T-helper 17 cell (primary cell): ENCODE measurements around the gene MORC4. TPM values are rescaled to one million over a fixed set of nuclear protein-coding genes. Genes with fewer than 3 reads are reported as not detected.

Experiments
- ATAC-seq: fragments of 150-1000 bp; cut with Tn5 transposase; 2 replicates; pipeline ENCODE4 v1.10.0; 2021; ENCODE audit warnings: mild to moderate bottlenecking, moderate library complexity
- DNase-seq, 3 donors: peaks; one replicate each; pipeline versions ENCODE4 v3.0.0 to v3.0.0-alpha.2; 2020 to 2021
- H3K9me3 ChIP-seq: one replicate; pipeline ENCODE4 v1.7.0; 2013; ENCODE audit warnings: low read length, mild to moderate bottlenecking; ENCODE audit not compliant: control insufficient read depth, poor library complexity, severe bottlenecking
- H3K27ac Mint-ChIP-seq: one replicate; pipeline ENCODE4 v1.8.0; 2022; ENCODE audit warnings: mild to moderate bottlenecking, moderate library complexity, mixed read lengths
- H3K27me3 Mint-ChIP-seq: one replicate; pipeline ENCODE4 v1.8.0; 2022; ENCODE audit warnings: mixed read lengths
- H3K36me3 Mint-ChIP-seq: one replicate; pipeline ENCODE4 v1.8.0; 2022; ENCODE audit warnings: low read depth, mixed read lengths
- H3K4me1 Mint-ChIP-seq: one replicate; pipeline ENCODE4 v1.8.0; 2022; ENCODE audit warnings: mild to moderate bottlenecking, mixed read lengths
- H3K4me3 Mint-ChIP-seq: one replicate; pipeline ENCODE4 v1.8.0; 2022; ENCODE audit warnings: mild to moderate bottlenecking, moderate library complexity, mixed read lengths
- total RNA-seq, 4 donors: library from RNA in 2 of 4; stranded (reverse) in 2 of 4; gene quantifications; one replicate each; pipeline ENCODE4 v1.2.3 and lab custom pipeline; 2022 to 2026

Gene MORC4
- total RNA-seq, 2 donors from 2014 or later, result 7.6 to 8.2 TPM

DNA sequence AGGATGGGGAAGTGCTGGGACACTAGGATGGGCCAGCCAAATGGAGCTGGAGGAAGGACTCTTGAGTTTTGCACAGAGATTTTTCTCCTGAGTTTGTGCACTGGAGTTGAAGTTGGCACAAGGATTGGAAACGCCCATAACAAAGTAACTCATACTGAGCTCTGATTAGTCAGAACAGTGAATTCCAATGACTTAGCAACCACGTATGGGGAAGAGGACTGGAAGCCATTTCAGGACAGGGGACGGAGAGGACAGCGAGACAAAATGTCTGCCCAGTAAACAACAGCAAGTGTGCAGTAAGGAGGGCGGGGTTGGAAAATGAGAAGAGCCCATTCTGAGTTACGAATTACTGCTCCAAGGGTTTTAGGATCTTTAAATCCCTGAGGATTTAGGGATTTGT lies 102.8 kb downstream of the MORC4 start:
- Mint-ChIP-seq H3K36me3 (no peaks in the 10 kb centered on the region), H3K27me3 (peaks cover 8% of the 10 kb centered on the region), H3K4me3 (no peak overlapping the region), H3K27ac (no peak overlapping the region), H3K4me1 (no peaks in the 10 kb centered on the region)
- no peak for ATAC-seq
- no peak for DNase-seq
- no peaks in the 10 kb centered on the region for H3K9me3 ChIP-seq

DNA sequence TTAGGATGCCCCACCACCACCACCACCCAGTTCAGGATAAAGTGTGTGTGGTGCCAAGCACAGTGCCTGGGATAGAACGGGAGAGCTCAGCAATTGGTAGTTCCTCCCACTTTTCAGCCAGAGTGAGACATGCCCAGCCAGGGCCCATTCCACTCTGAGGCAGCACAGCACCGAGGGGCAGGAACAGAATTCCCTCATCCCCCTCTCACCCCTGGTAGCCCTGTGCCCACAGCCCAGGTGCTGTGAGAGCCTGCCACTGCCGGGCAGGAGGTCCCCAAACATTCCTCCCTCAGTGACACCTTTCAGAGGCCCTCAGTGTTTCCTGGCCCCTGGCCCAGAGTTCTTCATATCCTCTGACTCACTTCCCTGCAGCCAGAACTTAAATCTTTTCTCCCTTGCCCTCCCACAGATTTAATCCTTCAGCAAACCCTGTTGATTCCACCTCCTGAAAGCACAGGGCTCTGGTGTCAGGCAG lies 105.0 kb downstream of the MORC4 start:
- no peaks in the 10 kb centered on the region for H3K9me3 ChIP-seq
- H3K4me1 Mint-ChIP-seq, result no peaks in the 10 kb centered on the region
- H3K27me3 Mint-ChIP-seq, result peaks cover 8% of the 10 kb centered on the region
- no peak overlapping the region for H3K27ac Mint-ChIP-seq
- no peak for ATAC-seq
- H3K4me3 Mint-ChIP-seq, result no peak overlapping the region
- DNase-seq, result no peak
- H3K36me3 Mint-ChIP-seq, result no peaks in the 10 kb centered on the region

DNA sequence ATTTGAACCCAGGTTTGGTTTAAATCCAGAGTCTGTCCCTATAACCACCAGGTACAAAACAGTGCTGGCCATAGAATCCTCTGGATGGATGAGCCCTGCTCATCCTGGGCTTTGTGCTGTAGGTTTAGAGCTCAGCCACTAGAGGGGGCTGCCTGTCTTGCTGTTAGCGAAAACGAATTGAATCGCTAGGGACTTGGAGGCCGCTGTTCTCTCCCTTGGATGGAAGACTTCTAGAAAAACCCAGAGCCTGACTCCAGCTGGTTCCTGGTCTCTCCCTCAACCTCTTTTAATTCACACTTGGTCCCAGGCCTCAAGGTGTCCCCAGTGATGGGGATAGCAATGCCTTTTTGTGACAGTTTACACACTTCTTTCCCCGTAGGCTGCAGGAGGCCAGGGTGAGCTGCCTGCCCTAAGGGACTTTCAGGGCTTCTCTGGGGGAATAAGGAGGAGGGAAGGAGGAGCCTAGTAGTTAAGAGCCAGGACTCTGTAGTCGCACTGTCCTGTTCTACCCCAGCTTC lies 105.6 kb downstream of the MORC4 start:
- H3K9me3 ChIP-seq, result no peaks in the 10 kb centered on the region
- no peaks in the 10 kb centered on the region for H3K4me1 Mint-ChIP-seq
- no peak overlapping the region for H3K27ac Mint-ChIP-seq
- H3K4me3 Mint-ChIP-seq, result peak overlapping the region; percentile 49
- ATAC-seq (peak; percentile 60), DNase-seq (peak; percentile 9 to 21 (median 14))
- H3K27me3 Mint-ChIP-seq, result peaks cover 8% of the 10 kb centered on the region
- no peaks in the 10 kb centered on the region for H3K36me3 Mint-ChIP-seq

DNA sequence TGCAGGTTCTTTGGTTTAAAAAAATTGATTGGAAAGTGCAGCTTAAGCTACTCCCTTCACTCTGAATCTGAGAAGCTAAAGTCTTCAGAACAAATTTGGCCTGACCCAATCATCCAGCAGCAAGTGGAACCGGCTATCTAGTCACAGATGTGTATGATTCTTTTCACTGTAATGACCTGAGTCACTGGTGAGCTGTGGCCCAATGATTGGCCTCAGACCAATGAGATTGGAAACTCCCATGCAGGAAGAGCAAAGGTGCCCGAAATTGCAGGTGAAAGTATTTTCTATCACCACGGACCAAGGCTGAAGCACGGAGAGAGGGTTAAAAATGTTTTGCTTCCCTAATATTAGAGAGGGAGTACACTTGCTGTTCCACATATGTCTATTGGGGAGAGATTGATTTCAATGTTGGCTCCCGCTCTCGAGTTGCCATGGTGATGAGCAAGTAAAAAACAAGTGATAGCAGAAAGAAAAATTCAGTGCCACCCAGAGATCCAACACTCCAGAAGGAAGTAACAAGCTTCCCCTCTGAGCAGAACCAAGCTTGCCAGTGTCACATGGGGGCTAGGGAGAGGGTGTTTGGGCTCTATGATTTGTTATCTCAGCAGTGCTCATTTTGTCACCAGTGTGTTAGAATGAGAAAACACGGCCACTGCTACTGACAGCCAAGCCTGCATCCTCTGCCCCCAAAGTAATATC lies 108.1 kb downstream of the MORC4 start:
- Mint-ChIP-seq H3K27ac (no peak overlapping the region), H3K27me3 (peaks cover 8% of the 10 kb centered on the region), H3K4me1 (no peaks in the 10 kb centered on the region), H3K36me3 (no peaks in the 10 kb centered on the region), H3K4me3 (no peak overlapping the region)
- no peaks in the 10 kb centered on the region for H3K9me3 ChIP-seq
- no peak for DNase-seq
- ATAC-seq, result no peak

Other genes with a start within 250 kb of the MORC4 start
- gene TBC1D8B, start 197.5 kb downstream of the MORC4 start, total RNA-seq, result 1 to 10 TPM in 1 of 2 donors, under 1 TPM in 1; 0.65 to 1.8 TPM
- gene RIPPLY1, start 96.9 kb downstream of the MORC4 start, total RNA-seq, result not detected
- not detected for gene CLDN2, start 79.8 kb downstream of the MORC4 start, total RNA-seq
- 10 to 100 TPM; 12.0 to 15.6 TPM for gene RBM41, start 118.6 kb upstream of the MORC4 start, total RNA-seq
- gene NUP62CL, start 206.2 kb upstream of the MORC4 start, total RNA-seq, result 1 to 10 TPM; 2.2 TPM
- gene DNAAF6, start 206.4 kb upstream of the MORC4 start, total RNA-seq, result not detected